GM04503 (cell line): Measurements from ENCODE around the gene AMPH.
A peak's percentile ranks its signal among the peaks of the same experiment; 100 is the strongest.

Experiments used
- DNase-seq: peaks from one replicate; pipeline ENCODE4 v3.0.0-alpha.2; 2012; ENCODE audit warnings: low read depth

Gene AMPH

GRCh38 chr7:38630720-38631673, at the start of gene AMPH:
Gene AMPH (minus strand): TSS chr7:38631373. CDS start chr7:38631351, 22 bp downstream.
- DNase-seq = no peak

DNA sequence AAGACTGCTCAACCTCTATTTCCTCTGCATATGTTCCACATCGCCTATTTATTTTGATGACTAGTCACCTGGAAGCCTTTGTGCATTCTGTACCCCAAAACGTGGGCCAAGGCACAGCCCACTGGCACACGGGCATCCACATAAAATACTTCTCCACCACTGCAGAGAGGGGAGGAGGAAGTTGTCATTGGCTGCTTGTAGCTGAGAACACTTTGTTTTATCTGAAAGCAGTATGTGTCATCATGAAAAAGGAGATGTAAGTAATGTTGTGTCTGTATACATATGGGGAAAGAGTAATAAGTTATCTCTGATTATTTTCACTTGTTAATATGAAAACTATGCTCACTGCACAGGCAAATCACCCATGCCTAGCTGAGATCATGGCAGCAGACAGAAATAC, 48.2 kb upstream of the AMPH start:
- DNase-seq = no peak

DNA sequence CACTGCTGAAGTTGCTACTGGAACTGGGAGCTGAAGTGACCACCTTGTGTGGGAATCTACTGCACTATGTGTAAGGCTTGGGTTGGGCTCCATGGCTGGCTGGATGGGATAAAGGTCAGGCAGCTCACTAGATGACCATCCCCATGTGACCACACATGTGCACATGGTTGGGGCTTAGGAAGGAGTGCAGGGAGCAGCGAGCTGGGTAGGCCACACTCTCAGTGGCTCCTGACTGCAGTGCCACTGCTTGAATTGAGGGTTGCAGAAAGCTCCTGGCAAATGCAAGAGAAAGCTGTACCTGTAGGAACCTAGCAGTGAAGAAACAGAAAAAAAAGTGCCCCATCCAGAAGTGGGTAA, 47.5 kb upstream of the AMPH start:
- DNase-seq = no peak

DNA sequence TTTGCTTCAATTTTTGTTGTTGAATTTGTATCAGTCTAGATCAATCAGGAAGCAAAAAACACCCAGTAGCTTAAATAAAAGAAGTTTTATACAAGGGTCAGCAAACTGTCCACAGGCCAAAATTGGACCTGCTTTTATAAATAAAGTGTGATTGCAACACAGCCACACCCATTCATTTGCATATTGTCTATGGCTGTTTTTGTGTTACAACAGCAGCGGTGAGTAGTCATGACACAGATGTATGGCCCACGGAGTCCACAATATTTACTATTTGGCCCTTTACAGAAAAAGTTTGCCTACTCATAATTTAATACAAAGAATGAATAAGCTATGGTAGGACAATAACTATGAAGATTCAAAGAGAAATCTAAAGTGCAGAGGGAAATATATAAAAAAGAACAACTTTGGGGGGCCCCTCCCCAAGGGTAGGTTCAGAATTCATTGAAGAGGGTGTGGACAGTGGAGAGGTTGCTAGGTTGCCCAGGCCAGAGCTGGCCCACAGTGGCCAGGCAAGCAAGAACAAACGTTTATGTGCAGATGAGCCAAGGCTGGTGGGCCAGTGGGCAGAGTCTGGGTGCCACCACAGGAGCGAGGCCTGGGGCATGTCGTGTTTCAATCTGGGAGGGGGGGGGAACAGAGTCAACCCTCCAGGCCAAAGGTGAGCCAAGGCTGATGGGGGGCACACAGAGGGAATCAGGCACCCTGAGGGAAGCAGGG, 47.0 kb upstream of the AMPH start:
- DNase-seq = no peak

GRCh38 chr7:38675494-38676106, 44.4 kb upstream of the AMPH start:
- DNase-seq = no peak

- no peak for DNase-seq
Observed at GRCh38 chr7:38674513-38674912, 43.3 kb upstream of the AMPH start.

- peak; percentile 59 for DNase-seq
Observed at GRCh38 chr7:38673795-38674194, 42.6 kb upstream of the AMPH start.

DNA sequence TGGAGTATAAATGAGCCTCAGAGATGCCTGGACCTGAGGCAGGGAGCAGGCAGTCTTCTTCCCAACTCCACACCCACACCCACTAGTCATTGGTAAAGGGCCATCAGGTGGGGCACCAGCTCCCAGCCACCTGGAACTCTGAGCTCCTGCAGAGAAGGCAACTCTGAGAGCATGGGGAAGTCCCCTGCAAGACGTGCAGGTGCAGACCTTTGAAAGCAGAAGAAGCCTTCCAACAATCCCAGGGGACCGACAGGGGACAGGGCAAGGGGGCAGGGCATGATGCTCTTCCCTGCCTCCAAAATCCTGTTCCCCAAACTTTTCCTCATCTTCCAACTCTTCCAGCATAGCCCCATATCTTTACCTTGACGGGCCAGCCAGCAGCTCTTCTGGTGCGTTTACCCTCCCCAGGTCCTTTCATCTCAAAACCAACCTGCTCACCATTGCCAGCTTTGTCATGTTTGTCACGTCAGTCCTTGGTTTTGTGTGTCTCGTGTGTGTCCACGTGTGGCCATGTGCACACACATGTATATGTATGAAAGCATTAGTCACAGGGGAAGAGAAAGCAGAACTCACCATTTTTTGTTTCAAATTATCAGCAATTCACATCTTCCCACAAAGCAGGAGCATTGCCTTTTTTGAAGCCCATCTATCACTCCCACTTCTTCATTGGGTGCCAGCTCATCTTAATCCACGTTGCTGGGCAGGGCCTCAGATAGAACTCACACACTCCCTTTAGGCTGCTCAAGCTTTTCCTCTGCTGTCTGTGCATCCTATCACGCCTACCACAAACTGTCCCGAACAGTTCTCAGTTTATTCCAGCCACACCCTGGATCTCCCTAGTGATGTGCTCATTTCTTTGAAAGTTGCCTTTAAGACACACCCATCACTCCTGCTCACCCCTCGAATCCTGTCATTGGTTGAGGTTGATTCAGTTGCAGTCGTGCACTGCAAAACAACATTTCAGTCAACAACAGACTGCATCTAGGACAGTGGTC, 41.0 kb upstream of the AMPH start:
- no peak for DNase-seq

DNA sequence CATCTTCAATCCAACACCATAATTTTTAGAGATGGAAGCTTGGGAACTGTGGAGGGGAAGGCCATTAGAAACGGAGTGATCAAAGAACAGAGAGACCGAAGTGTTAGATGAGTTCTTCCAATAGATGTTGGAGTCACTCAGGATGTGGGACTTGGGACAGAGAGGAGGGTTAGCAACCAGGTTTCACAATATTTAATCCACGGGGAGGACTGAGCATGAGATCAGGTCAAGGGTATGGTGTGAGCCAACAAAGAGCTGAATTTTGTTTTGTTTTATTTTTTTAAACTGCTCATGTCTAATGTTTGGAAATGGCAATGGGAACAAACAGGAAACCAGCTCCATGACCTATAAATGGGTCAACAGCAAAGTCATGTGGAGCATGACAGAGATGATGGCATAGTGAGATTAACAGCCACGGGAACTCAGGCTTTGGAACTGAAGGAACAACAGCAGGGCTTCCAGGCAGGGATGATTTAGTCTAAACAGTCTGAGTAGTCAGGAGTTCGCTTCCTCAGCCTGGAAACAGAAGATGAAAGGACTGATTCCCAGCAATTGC, 38.9 kb upstream of the AMPH start:
- DNase-seq = no peak

- no peak for DNase-seq
Observed at GRCh38 chr7:38664972-38665371, 33.8 kb upstream of the AMPH start.

- DNase-seq = no peak
Observed at GRCh38 chr7:38660427-38661099, 29.4 kb upstream of the AMPH start.

DNA sequence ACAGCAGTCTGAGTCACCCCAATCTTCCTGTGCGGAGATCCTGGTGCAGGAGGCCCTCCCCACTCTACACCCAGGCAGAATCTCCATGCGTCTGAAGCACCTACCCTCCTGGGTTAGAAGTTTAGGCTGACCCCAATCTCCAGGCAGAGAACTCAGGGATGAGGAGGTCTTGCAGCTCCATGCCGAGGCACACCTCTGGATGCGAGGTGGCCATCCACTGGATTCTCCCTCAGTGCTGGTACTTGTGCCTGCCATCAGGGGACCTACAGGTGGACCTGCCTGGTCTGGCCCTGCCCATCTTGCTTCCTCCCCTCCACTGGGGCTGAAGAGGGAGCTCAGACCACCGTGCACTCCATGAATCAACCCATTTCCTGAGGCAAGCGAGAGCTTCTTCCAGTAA, 28.8 kb upstream of the AMPH start:
- no peak for DNase-seq

- no peak for DNase-seq
Observed at GRCh38 chr7:38658921-38659320, 27.7 kb upstream of the AMPH start.

GRCh38 chr7:38656968-38657367, 25.8 kb upstream of the AMPH start:
- DNase-seq = no peak

GRCh38 chr7:38655833-38656774, 24.9 kb upstream of the AMPH start:
- no peak for DNase-seq

DNA sequence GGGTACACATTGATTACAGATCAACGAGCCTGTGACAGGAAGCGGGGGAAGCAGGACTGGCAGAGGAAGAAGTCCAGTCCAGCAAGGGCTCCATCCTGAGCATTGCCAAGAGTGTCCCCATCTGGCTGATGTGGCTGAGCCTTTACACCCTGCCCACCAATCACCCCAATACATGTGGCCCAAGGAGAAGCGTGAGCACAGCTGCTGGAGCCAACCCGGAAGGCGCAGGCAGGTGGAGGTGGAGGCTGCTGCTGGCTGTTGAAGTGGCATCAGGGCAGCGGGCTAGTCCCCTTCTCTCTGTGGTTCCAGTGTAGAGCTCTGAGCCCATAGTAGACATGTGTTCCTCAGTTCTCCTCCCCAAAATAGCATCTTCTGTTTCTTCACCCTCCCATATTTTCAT, 6.8 kb upstream of the AMPH start:
- DNase-seq = no peak

DNA sequence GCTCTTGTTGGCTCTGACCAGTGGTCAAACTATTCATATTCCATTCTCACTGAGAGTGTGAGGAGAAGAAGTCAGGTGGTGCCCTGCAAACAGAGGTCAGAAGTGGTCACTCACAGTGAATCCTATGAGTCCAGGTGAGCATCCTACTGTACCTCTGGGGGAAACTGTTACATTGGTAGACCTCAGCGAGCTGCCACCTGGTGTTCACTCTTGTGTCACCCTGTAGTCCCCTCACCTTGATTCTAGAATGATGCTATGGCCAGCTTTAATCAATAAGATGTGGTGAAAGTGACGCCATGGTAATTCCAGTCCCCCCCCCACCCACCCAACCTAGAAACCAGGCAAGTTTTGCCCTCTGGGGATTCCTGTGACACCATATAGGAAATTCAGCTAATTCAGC, 1.2 kb upstream of the AMPH start:
- no peak for DNase-seq

- no peak for DNase-seq
Observed at GRCh38 chr7:38629651-38630510, 1.3 kb downstream of the AMPH start.
